Panc1 (cell line): Measurements from ENCODE around the gene GRIN1. TPM values are rescaled to one million over a fixed set of nuclear protein-coding genes. Genes with fewer than 3 reads are reported as not detected.

Source experiments
- ATAC-seq: fragments of 200-7000 bp; cut with Tn5 transposase; 2 replicates; pipeline ENCODE4 v1.9.1; 2020; ENCODE audit warnings: mild to moderate bottlenecking, moderate library complexity
- BruUV-seq: library from RNA; stranded (reverse); fragments of 400-500 nt; replicated peaks from 2 replicates; lab custom pipeline; 2021; lab: Mats Ljungman, UMichigan
- CTCF ChIA-PET: fragments of 300-600 bp; sonication (Branson Sonifier 250); formaldehyde crosslinking; loops from one replicate; lab custom pipeline; 2022; ENCODE audit warnings: antibody characterized with exemption; lab: Charles Lee
- POLR2A ChIA-PET: fragments of 300-600 bp; sonication (Branson Sonifier 250); formaldehyde crosslinking; loops from one replicate; lab custom pipeline; 2022; ENCODE audit warnings: antibody characterized with exemption; lab: Charles Lee
- DNase-seq: peaks from one replicate; pipeline ENCODE4 v3.0.0-alpha.2; 2010; ENCODE audit warnings: low read depth, low spot score
- H3K27ac ChIP-seq: 2 replicates; pipeline ENCODE4 v1.5.1; 2011; ENCODE audit warnings: mild to moderate bottlenecking, low read length, inconsistent platforms
- H3K27me3 ChIP-seq: fragments of 200-500 bp; sonication (Bioruptor generic); 2 replicates; pipeline ENCODE4 v1.6.0; 2014; ENCODE audit warnings: low read length, inconsistent platforms; ENCODE audit not compliant: control insufficient read depth, insufficient read depth
- H3K36me3 ChIP-seq: fragments of 200-500 bp; sonication (Bioruptor generic); 2 replicates; pipeline ENCODE4 v1.5.1; 2014; ENCODE audit warnings: inconsistent platforms, mild to moderate bottlenecking, low read length, moderate library complexity; ENCODE audit not compliant: control insufficient read depth, insufficient read depth
- H3K4me1 ChIP-seq: 2 replicates; pipeline ENCODE4 v1.5.1; 2011; ENCODE audit warnings: inconsistent platforms, mild to moderate bottlenecking, low read length, moderate library complexity; ENCODE audit not compliant: control insufficient read depth, insufficient read depth
- H3K4me3 ChIP-seq, 2 experiments: 2 replicates each; pipeline ENCODE4 v1.5.1; 2011 to 2012; ENCODE audit warnings: low read depth in 2 of 2, low read length in 2 of 2, mild to moderate bottlenecking in 2 of 2, inconsistent platforms in 1 of 2, moderate library complexity in 1 of 2
- H3K9me3 ChIP-seq: fragments of 200-500 bp; sonication (Bioruptor generic); 2 replicates; pipeline ENCODE4 v1.5.1; 2014; ENCODE audit warnings: low read depth, mild to moderate bottlenecking, inconsistent platforms, low read length, moderate library complexity; ENCODE audit not compliant: control insufficient read depth, insufficient read depth
- CTCF ChIP-seq: fragments of 450-650 bp; IDR thresholded peaks from 2 replicates; pipeline ENCODE4 v1.5.1; 2017; ENCODE audit warnings: mild to moderate bottlenecking
- POLR2AphosphoS5 ChIP-seq: IDR thresholded peaks from 2 replicates; pipeline ENCODE4 v1.6.1; 2012; ENCODE audit warnings: mild to moderate bottlenecking, low read depth, low read length, moderate library complexity
- REST ChIP-seq, 2 experiments: IDR thresholded peaks; 2 replicates each; pipeline ENCODE4 v1.6.1; 2011 to 2012; ENCODE audit warnings: low read depth in 2 of 2, control low read depth in 1 of 2, low read length in 1 of 2, mild to moderate bottlenecking in 1 of 2, moderate library complexity in 1 of 2; ENCODE audit not compliant: insufficient read depth in 1 of 2
- SIN3A ChIP-seq: IDR thresholded peaks from 2 replicates; pipeline ENCODE4 v1.6.1; 2012; ENCODE audit warnings: low read depth, mild to moderate bottlenecking, low read length, moderate library complexity, borderline replicate concordance; ENCODE audit not compliant: insufficient read depth
- TCF7L2 ChIP-seq: IDR thresholded peaks from 2 replicates; pipeline ENCODE4 v1.6.1; 2011; ENCODE audit warnings: mild to moderate bottlenecking, low read depth, low read length, inconsistent platforms
- in situ Hi-C: cut with HindIII; loops from 2 replicates; pipeline ENCODE4 v1.10.0; 2016; ENCODE audit warnings: low sequenced_read_pairs, low pct_unique_long_range_greater_than_20kb
- intact Hi-C: fragments of 100-400 bp; cut with micrococcal nuclease; formaldehyde crosslinking; loops from one replicate; pipeline ENCODE4 v1.10.0; 2022; ENCODE audit not compliant: unreplicated experiment
- total RNA-seq: library from RNA; stranded (reverse); gene quantifications from one replicate; pipeline ENCODE4 v1.2.1, GENCODE V29; 2021; ENCODE audit not compliant: unreplicated experiment

GRIN1 gene
- total RNA-seq, 1 experiment from 2014 or later = 4.9 TPM

GRCh38 chr9:137110911-137111787 is 27.8 kb upstream of the GRIN1 start:
- no peaks in the 10 kb centered on the region for H3K9me3 ChIP-seq
- in situ Hi-C loops (no loop called here), intact Hi-C loops (no loop called here)
- H3K27me3 ChIP-seq = no peaks in the 10 kb centered on the region
- DNase-seq (no peak), ATAC-seq (no peak)
- ChIA-PET POLR2A (no interaction called here), CTCF (interaction anchor here (0.6 kb wide), 1 partner anchor 136 kb away, joined by 3 read pairs; a partner anchor contains a TSS)
- no peak for TF ChIP-seq SIN3A
- no peak for TF ChIP-seq POLR2AphosphoS5
- TF ChIP-seq TCF7L2 = no peak
- TF ChIP-seq CTCF = no peak
- TF ChIP-seq REST (IDR thresholded peaks at IDR 0.05; ENCODE audit: insufficient read depth in 1 of 2, low read depth in 2 of 2, low read length in 1 of 2) = no peak
- H3K4me3 ChIP-seq = no peak overlapping the region
- H3K36me3 ChIP-seq = no peaks in the 10 kb centered on the region
- BruUV-seq = no TSS peak
- no peaks in the 10 kb centered on the region for H3K4me1 ChIP-seq
- H3K27ac ChIP-seq = no peak overlapping the region

GRCh38 chr9:137111788-137112563 is 27.0 kb upstream of the GRIN1 start:
- in situ Hi-C loops = no loop called here
- no peak for DNase-seq
- Histone ChIP-seq H3K9me3 (no peaks in the 10 kb centered on the region), H3K27me3 (no peaks in the 10 kb centered on the region), H3K4me1 (no peaks in the 10 kb centered on the region), H3K36me3 (no peaks in the 10 kb centered on the region), H3K4me3 (no peak overlapping the region), H3K27ac (no peak overlapping the region)
- intact Hi-C loops = no loop called here
- BruUV-seq = no TSS peak
- POLR2A ChIA-PET = no interaction called here
- CTCF ChIA-PET = interaction anchor here (0.6 kb wide), 1 partner anchor 135 kb away, joined by 3 read pairs; a partner anchor contains a TSS
- ATAC-seq = no peak
- TF ChIP-seq CTCF (no peak), TCF7L2 (no peak), SIN3A (no peak), POLR2AphosphoS5 (no peak), REST (IDR thresholded peaks at IDR 0.05; ENCODE audit: insufficient read depth in 1 of 2, low read depth in 2 of 2, low read length in 1 of 2) (no peak)
